SU-DHL-6 (cell line): ENCODE measurements around the gene THEM5.
"Not testable (repeated sequence)": the region's sequence is repeated elsewhere in the genome, so short reads cannot be mapped to it uniquely, and the experiment has no call there.

Source experiments
- H2AFZ ChIP-seq: fragments of 200-600 bp; sonication (generic); 2 replicates; pipeline ENCODE4 v1.6.1; 2014; ENCODE audit warnings: low read depth, mild to moderate bottlenecking, moderate library complexity, mixed read lengths, antibody characterized with exemption, low read length; ENCODE audit not compliant: severe bottlenecking
- H3F3A ChIP-seq: fragments of 200-600 bp; shearing (Covaris generic); 2 replicates; pipeline ENCODE4 v1.6.0; 2016; ENCODE audit warnings: antibody characterized with exemption, mild to moderate bottlenecking; ENCODE audit not compliant: insufficient read depth
- H3K27ac ChIP-seq: fragments of 200-600 bp; sonication (generic); 2 replicates; pipeline ENCODE4 v1.5.1; 2016; ENCODE audit warnings: low read depth, mild to moderate bottlenecking, low read length, moderate library complexity, mixed read lengths
- H3K27me3 ChIP-seq: fragments of 200-600 bp; sonication (generic), shearing (Covaris generic); 2 replicates; pipeline ENCODE4 v1.6.0; 2014; ENCODE audit warnings: mild to moderate bottlenecking, low read length
- H3K36me3 ChIP-seq: fragments of 200-600 bp; sonication (generic); 2 replicates; pipeline ENCODE4 v1.6.1; 2014; ENCODE audit warnings: mild to moderate bottlenecking, low read length, mixed read lengths
- H3K4me2 ChIP-seq: fragments of 300-600, 200-600 bp; shearing (Covaris generic), sonication (generic); 2 replicates; pipeline ENCODE4 v1.6.0; 2014; ENCODE audit warnings: low read length, low read depth, mild to moderate bottlenecking; ENCODE audit not compliant: poor library complexity, severe bottlenecking
- H3K4me3 ChIP-seq: fragments of 200-600 bp; sonication (generic); 2 replicates; pipeline ENCODE4 v1.5.1; 2014; ENCODE audit warnings: antibody characterized with exemption, low read length, mild to moderate bottlenecking, mixed read lengths; ENCODE audit not compliant: insufficient read depth, poor library complexity, severe bottlenecking
- H3K79me2 ChIP-seq: fragments of 200-600 bp; sonication (generic); 2 replicates; pipeline ENCODE4 v1.6.1; 2014; ENCODE audit warnings: mild to moderate bottlenecking, low read length, moderate library complexity; ENCODE audit not compliant: insufficient read depth
- H3K9ac ChIP-seq: fragments of 200-600 bp; sonication (generic); 2 replicates; pipeline ENCODE4 v1.7.0; 2014; ENCODE audit warnings: mild to moderate bottlenecking, low read length
- H3K9me2 ChIP-seq: fragments of 200-600 bp; sonication (generic); replicated peaks from 2 replicates; pipeline ENCODE4 v1.6.1; 2014; ENCODE audit warnings: low read length; ENCODE audit not compliant: insufficient read depth
- H3K9me3 ChIP-seq: fragments of 200-600 bp; sonication (generic); 2 replicates; pipeline ENCODE4 v1.6.1; 2014; ENCODE audit warnings: low read length, mixed read lengths; ENCODE audit not compliant: insufficient read depth
- H4K20me1 ChIP-seq: fragments of 200-600 bp; sonication (generic); 2 replicates; pipeline ENCODE4 v1.6.1; 2014; ENCODE audit warnings: low read depth, mild to moderate bottlenecking, antibody characterized with exemption, low read length, moderate library complexity, mixed read lengths
- CTCF ChIP-seq: fragments of 200-600 bp; sonication (generic); IDR thresholded peaks from one replicate; pipeline ENCODE4 v1.5.1; 2017; ENCODE audit warnings: antibody characterized with exemption, mild to moderate bottlenecking, low read length, moderate library complexity; ENCODE audit not compliant: insufficient read depth, poor library complexity, severe bottlenecking
- EZH2phosphoT487 ChIP-seq: fragments of 200-600 bp; sonication (generic), shearing (Covaris generic); conservative IDR thresholded peaks from 2 replicates; pipeline ENCODE4 v1.6.1; 2018; ENCODE audit warnings: mild to moderate bottlenecking, antibody characterized with exemption, low read length, moderate library complexity, mixed read lengths

Gene THEM5

DNA sequence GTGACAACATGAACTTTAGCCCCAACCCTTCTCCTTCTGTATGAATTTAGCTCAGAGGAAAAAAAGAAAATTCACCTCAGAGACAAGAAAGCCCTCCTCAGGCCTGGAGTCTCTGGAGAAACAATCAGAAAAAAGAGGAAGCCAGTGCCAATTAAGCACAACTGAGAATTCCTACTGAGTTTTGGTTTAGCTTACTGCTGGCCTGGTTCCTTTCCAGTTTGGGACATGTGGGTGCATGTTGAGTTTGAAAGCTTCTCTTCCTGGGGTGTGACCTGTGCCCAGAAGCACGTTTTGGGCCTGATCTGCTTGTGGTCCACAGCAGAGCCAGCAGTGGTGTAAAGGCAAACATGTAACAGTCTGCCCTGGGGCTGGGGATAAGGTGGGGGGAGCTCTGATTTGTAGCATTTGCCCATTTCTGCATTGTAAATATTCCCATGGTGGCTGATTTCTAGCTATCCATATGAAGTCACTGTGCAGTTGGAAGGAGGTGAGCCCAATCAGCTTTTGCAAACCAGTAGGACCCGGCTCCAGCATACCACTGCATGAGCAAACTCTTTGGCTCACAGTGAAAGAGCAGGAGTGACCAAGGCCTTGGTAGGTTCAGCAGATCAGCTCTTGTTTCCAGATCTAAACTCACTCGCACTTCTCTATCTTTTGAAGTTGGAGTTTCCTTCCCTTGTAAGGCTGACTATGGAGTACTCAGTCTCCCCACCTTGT, 4.7 kb upstream of the THEM5 start:
- H3K27me3 ChIP-seq: no peaks in the 10 kb centered on the region
- no peak overlapping the region for H3K9ac ChIP-seq
- no peak for TF ChIP-seq CTCF
- no peak for TF ChIP-seq EZH2phosphoT487
- no peaks in the 10 kb centered on the region for H3K79me2 ChIP-seq
- no peaks in the 10 kb centered on the region for H3K9me2 ChIP-seq
- no peak overlapping the region for H3K4me3 ChIP-seq
- H3F3A ChIP-seq: no peaks in the 10 kb centered on the region
- H3K4me2 ChIP-seq: no peak overlapping the region
- no peak overlapping the region for H2AFZ ChIP-seq
- H3K9me3 ChIP-seq: no peaks in the 10 kb centered on the region
- H3K36me3 ChIP-seq: no peaks in the 10 kb centered on the region
- no peak overlapping the region for H3K27ac ChIP-seq
- H4K20me1 ChIP-seq: no peaks in the 10 kb centered on the region

GRCh38 chr1:151855933-151856332, 2.4 kb upstream of the THEM5 start:
- H3F3A ChIP-seq: no peaks in the 10 kb centered on the region
- H3K36me3 ChIP-seq: no peaks in the 10 kb centered on the region
- no peaks in the 10 kb centered on the region for H4K20me1 ChIP-seq
- no peak overlapping the region for H3K4me3 ChIP-seq
- H3K9ac ChIP-seq: no peak overlapping the region
- H3K9me3 ChIP-seq: no peaks in the 10 kb centered on the region
- H3K27me3 ChIP-seq: no peaks in the 10 kb centered on the region
- no peak for TF ChIP-seq EZH2phosphoT487
- no peak for TF ChIP-seq CTCF
- H3K4me2 ChIP-seq: no peak overlapping the region
- no peak overlapping the region for H3K27ac ChIP-seq
- no peak overlapping the region for H2AFZ ChIP-seq
- H3K9me2 ChIP-seq: no peaks in the 10 kb centered on the region
- no peaks in the 10 kb centered on the region for H3K79me2 ChIP-seq

DNA sequence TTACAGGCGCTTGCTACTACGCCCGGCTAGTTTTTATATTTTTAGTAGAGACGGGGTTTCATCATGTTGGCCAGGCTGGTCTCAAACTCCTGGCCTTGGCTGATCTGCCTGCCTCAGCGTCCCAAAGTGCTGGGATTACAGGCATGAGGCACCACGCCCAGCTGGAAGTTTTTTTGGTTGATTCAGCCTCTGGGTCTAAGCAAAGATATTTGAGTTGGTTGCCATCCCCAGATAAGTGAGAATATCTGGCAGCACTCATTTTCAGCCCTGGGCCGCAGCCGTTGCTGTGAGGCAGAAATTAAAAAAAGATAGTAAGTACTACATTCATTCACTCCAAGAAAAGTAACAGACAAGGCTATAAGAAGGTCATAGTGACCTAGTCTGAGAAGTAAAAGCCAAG, 2.0 kb upstream of the THEM5 start:
- H3K27me3 ChIP-seq, H4K20me1 ChIP-seq, H3K4me2 ChIP-seq, H3K9ac ChIP-seq, H3K9me3 ChIP-seq, H3K79me2 ChIP-seq, H3K4me3 ChIP-seq, H3K36me3 ChIP-seq, H2AFZ ChIP-seq, H3K9me2 ChIP-seq, H3F3A ChIP-seq, H3K27ac ChIP-seq: not testable (repeated sequence)

- no peak overlapping the region for H3K4me2 ChIP-seq
- no peaks in the 10 kb centered on the region for H3K27me3 ChIP-seq
- no peak overlapping the region for H2AFZ ChIP-seq
- no peaks in the 10 kb centered on the region for H3F3A ChIP-seq
- no peak overlapping the region for H3K9ac ChIP-seq
- no peaks in the 10 kb centered on the region for H3K9me3 ChIP-seq
- H3K4me3 ChIP-seq: no peak overlapping the region
- H3K9me2 ChIP-seq: no peaks in the 10 kb centered on the region
- no peak overlapping the region for H3K27ac ChIP-seq
- no peaks in the 10 kb centered on the region for H4K20me1 ChIP-seq
- H3K36me3 ChIP-seq: no peaks in the 10 kb centered on the region
- TF ChIP-seq EZH2phosphoT487 (no peak), CTCF (no peak)
- H3K79me2 ChIP-seq: no peaks in the 10 kb centered on the region
Observed at GRCh38 chr1:151854658-151855057, 1.1 kb upstream of the THEM5 start.
